NB4 (cell line): Measurements from ENCODE around the gene ODF4.

Experiments used
- MYC ChIP-seq: IDR thresholded peaks from 2 replicates; pipeline ENCODE4 v1.6.1; 2011; ENCODE audit warnings: low read depth, low read length
- POLR2A ChIP-seq: IDR thresholded peaks from 2 replicates; pipeline ENCODE4 v1.6.1; 2011; ENCODE audit warnings: mild to moderate bottlenecking; ENCODE audit not compliant: insufficient read length; ENCODE audit errors: extremely low read depth
- TF ChIP-seq, protein P1 (sequence below): IDR thresholded peaks from 2 replicates; pipeline ENCODE4 v1.6.1; 2011; ENCODE audit warnings: low read depth, low read length
- TF ChIP-seq, protein P2 (sequence below): IDR thresholded peaks from one replicate; pipeline ENCODE4 v1.5.1; 2012; ENCODE audit warnings: low read depth, low read length

DNA sequence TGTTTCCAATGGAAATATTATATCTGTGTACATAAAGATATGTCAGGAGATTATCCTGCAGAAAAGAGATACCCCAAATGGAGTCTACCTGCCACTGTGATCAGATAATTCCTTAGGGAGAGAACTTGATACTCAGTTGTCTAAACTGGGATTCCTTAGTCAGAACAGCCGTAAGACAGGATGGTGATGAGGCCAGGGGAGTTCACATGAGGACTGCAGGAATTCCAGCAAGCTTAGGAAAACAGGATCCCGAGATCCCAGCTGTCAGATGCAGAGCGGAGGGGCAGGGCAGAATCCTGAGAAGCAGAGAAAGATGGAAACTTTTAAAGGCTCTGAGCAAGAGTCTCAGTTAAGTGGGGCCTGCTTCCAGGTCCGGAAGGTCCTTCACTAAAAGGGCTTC lies 32.1 kb downstream of the ODF4 start:
- TF ChIP-seq, protein P1, sequence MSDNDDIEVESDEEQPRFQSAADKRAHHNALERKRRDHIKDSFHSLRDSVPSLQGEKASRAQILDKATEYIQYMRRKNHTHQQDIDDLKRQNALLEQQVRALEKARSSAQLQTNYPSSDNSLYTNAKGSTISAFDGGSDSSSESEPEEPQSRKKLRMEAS, result no peak
- TF ChIP-seq MYC (no peak), POLR2A (no peak)
- TF ChIP-seq, protein P2, sequence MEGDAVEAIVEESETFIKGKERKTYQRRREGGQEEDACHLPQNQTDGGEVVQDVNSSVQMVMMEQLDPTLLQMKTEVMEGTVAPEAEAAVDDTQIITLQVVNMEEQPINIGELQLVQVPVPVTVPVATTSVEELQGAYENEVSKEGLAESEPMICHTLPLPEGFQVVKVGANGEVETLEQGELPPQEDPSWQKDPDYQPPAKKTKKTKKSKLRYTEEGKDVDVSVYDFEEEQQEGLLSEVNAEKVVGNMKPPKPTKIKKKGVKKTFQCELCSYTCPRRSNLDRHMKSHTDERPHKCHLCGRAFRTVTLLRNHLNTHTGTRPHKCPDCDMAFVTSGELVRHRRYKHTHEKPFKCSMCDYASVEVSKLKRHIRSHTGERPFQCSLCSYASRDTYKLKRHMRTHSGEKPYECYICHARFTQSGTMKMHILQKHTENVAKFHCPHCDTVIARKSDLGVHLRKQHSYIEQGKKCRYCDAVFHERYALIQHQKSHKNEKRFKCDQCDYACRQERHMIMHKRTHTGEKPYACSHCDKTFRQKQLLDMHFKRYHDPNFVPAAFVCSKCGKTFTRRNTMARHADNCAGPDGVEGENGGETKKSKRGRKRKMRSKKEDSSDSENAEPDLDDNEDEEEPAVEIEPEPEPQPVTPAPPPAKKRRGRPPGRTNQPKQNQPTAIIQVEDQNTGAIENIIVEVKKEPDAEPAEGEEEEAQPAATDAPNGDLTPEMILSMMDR, result no peak
